Left ventricle myocardium inferior (tissue), 1 donor: Measurements from ENCODE around the gene KIAA1549. TPM values are rescaled to one million over a fixed set of nuclear protein-coding genes. Genes with fewer than 3 reads are reported as not detected.

ENCODE experiments used
- DNase-seq: peaks from one replicate; pipeline ENCODE4 v3.0.0-alpha.2; 2020
- H3K27ac ChIP-seq: fragments of 200-600 bp; replicated peaks from 2 replicates; pipeline ENCODE4 v1.8.0; 2021
- H3K27me3 ChIP-seq: fragments of 200-600 bp; 2 replicates; pipeline ENCODE4 v1.8.0; 2021; ENCODE audit warnings: low read depth
- H3K36me3 ChIP-seq: fragments of 200-600 bp; 2 replicates; pipeline ENCODE4 v1.8.0; 2021
- H3K4me1 ChIP-seq: fragments of 200-600 bp; 2 replicates; pipeline ENCODE4 v1.8.0; 2021
- H3K4me3 ChIP-seq: fragments of 200-600 bp; 2 replicates; pipeline ENCODE4 v1.8.0; 2021; ENCODE audit warnings: mild to moderate bottlenecking, moderate library complexity
- H3K9me3 ChIP-seq: fragments of 200-600 bp; replicated peaks from 2 replicates; pipeline ENCODE4 v1.8.0; 2021
- CTCF ChIP-seq: fragments of 200-600 bp; IDR thresholded peaks from 2 replicates; pipeline ENCODE4 v1.8.0; 2021; ENCODE audit warnings: antibody characterized with exemption, mild to moderate bottlenecking, borderline replicate concordance
- intact Hi-C: fragments of 100-400 bp; cut with micrococcal nuclease; formaldehyde crosslinking; loops from one replicate; pipeline ENCODE4 v1.11.0; 2022
- total RNA-seq: library from RNA; stranded (reverse); fragmentation: NEBNext Ultra II Directional; extraction: Animal tissue kit (Norgen Biotek cat#: 25700); gene quantifications from one replicate; pipeline ENCODE4 v1.2.1, GENCODE V29; 2021
- donor health status: DM: no; HTN: yes; CAD: no; lungs with severe emphysema.

The KIAA1549 gene
- total RNA-seq, 1 donor from 2014 or later, result 2.1 TPM

- no peak for TF ChIP-seq CTCF
- H3K4me1 ChIP-seq, result peaks cover 10% of the 10 kb centered on the region
- no peak for DNase-seq
- intact Hi-C loops, result no loop called here
- no peaks in the 10 kb centered on the region for H3K27me3 ChIP-seq
- H3K9me3 ChIP-seq, result no peaks in the 10 kb centered on the region
- H3K4me3 ChIP-seq, result no peak overlapping the region
- no peak overlapping the region for H3K27ac ChIP-seq
- peaks cover 2% of the 10 kb centered on the region for H3K36me3 ChIP-seq
Measured at GRCh38 chr7:138842111-138842510, 139.1 kb downstream of the KIAA1549 start.

- Histone ChIP-seq H3K27me3 (no peaks in the 10 kb centered on the region), H3K36me3 (no peaks in the 10 kb centered on the region), H3K4me3 (peak overlapping the region; percentile 36), H3K4me1 (peaks cover 10% of the 10 kb centered on the region), H3K27ac (no peak overlapping the region), H3K9me3 (no peaks in the 10 kb centered on the region)
- no peak for TF ChIP-seq CTCF
- DNase-seq, result no peak
- intact Hi-C loops, result no loop called here
Measured at GRCh38 chr7:138838166-138838565, 143.0 kb downstream of the KIAA1549 start.

- no peak for TF ChIP-seq CTCF
- H3K27me3 ChIP-seq, result no peaks in the 10 kb centered on the region
- peak overlapping the region; percentile 36 for H3K4me3 ChIP-seq
- H3K4me1 ChIP-seq, result peaks cover 10% of the 10 kb centered on the region
- H3K27ac ChIP-seq, result no peak overlapping the region
- intact Hi-C loops, result no loop called here
- no peaks in the 10 kb centered on the region for H3K36me3 ChIP-seq
- no peaks in the 10 kb centered on the region for H3K9me3 ChIP-seq
- DNase-seq, result peak; percentile 32
Measured at GRCh38 chr7:138837627-138838026, 143.6 kb downstream of the KIAA1549 start.

GRCh38 chr7:138835087-138835486 is 146.1 kb downstream of the KIAA1549 start:
- intact Hi-C loops, result no loop called here
- no peak for DNase-seq
- H3K36me3 ChIP-seq, result no peaks in the 10 kb centered on the region
- no peak overlapping the region for H3K4me3 ChIP-seq
- peaks cover 10% of the 10 kb centered on the region for H3K4me1 ChIP-seq
- no peaks in the 10 kb centered on the region for H3K27me3 ChIP-seq
- no peak for TF ChIP-seq CTCF
- no peaks in the 10 kb centered on the region for H3K9me3 ChIP-seq
- no peak overlapping the region for H3K27ac ChIP-seq

GRCh38 chr7:138834583-138834982 is 146.6 kb downstream of the KIAA1549 start:
- Histone ChIP-seq H3K4me3 (no peak overlapping the region), H3K27ac (no peak overlapping the region), H3K4me1 (peaks cover 10% of the 10 kb centered on the region), H3K27me3 (no peaks in the 10 kb centered on the region), H3K36me3 (no peaks in the 10 kb centered on the region), H3K9me3 (no peaks in the 10 kb centered on the region)
- no peak for TF ChIP-seq CTCF
- no peak for DNase-seq
- intact Hi-C loops, result no loop called here

GRCh38 chr7:138833596-138833995 is 147.6 kb downstream of the KIAA1549 start:
- intact Hi-C loops, result no loop called here
- no peak overlapping the region for H3K27ac ChIP-seq
- DNase-seq, result no peak
- H3K36me3 ChIP-seq, result no peaks in the 10 kb centered on the region
- no peak overlapping the region for H3K4me3 ChIP-seq
- no peaks in the 10 kb centered on the region for H3K9me3 ChIP-seq
- H3K4me1 ChIP-seq, result peaks cover 10% of the 10 kb centered on the region
- no peak for TF ChIP-seq CTCF
- H3K27me3 ChIP-seq, result no peaks in the 10 kb centered on the region
